Upper lobe of left lung (tissue), 6 donors: Measurements from ENCODE around the gene MRPS18A. TPM values are rescaled to one million over a fixed set of nuclear protein-coding genes. Genes with fewer than 3 reads are reported as not detected.

Experiments
- ATAC-seq, 2 donors: fragments of 200-7000 bp; cut with Tn5 transposase; one replicate each; pipeline ENCODE4 v1.9.1; 2022; ENCODE audit warnings: mild to moderate bottlenecking in 2 of 2, moderate library complexity in 2 of 2; ENCODE audit not compliant: low FRiP score in 2 of 2
- DNase-seq, 2 donors: peaks; one replicate each; pipeline ENCODE4 v3.0.0-alpha.2; 2019 to 2020
- H3K27ac ChIP-seq, 4 donors: fragments of 200-600 bp; sonication (generic); one replicate each; pipeline ENCODE4 v1.5.1; 2016 to 2019
- H3K27me3 ChIP-seq, 4 donors: fragments of 200-600 bp; sonication (generic); one replicate each; pipeline ENCODE4 v1.5.1; 2017 to 2019
- H3K36me3 ChIP-seq, 4 donors: fragments of 200-600 bp; sonication (generic); one replicate each; pipeline ENCODE4 v1.5.1; 2016 to 2019
- H3K4me1 ChIP-seq, 4 donors: fragments of 200-600 bp; sonication (generic); one replicate each; pipeline ENCODE4 v1.5.1; 2018 to 2019
- H3K4me3 ChIP-seq, 4 donors: fragments of 200-600 bp; sonication (generic); one replicate each; pipeline ENCODE4 v1.5.1; 2017 to 2019; ENCODE audit warnings: mild to moderate bottlenecking in 2 of 4, moderate library complexity in 1 of 4
- H3K9me3 ChIP-seq, 4 donors: fragments of 200-600 bp; sonication (generic); one replicate each; pipeline ENCODE4 v1.5.1; 2018 to 2019
- EP300 ChIP-seq, 4 donors: sonication (generic); formaldehyde crosslinking; IDR thresholded peaks; one replicate each; pipeline ENCODE4 v1.5.1; 2017; ENCODE audit warnings: antibody characterized with exemption in 4 of 4, control low read depth in 2 of 4
- POLR2A ChIP-seq, 4 donors: fragments of 450-650 bp; IDR thresholded peaks; one replicate each; pipeline ENCODE4 v1.5.1; 2016 to 2017; ENCODE audit warnings: antibody characterized with exemption in 4 of 4, mild to moderate bottlenecking in 2 of 4
- POLR2AphosphoS5 ChIP-seq, 2 donors: sonication (generic); formaldehyde crosslinking; IDR thresholded peaks; one replicate each; pipeline ENCODE4 v1.5.1; 2017; ENCODE audit warnings: antibody characterized with exemption in 2 of 2
- WGBS, 2 donors: methylation state at CpG; one replicate each; pipeline ENCODE4 v1.1.5; 2017 to 2018; 5-methylcytosine and 5-hydroxymethylcytosine counted together
- total RNA-seq, 6 donors: library from RNA; depleted of rRNA in 4 of 6; stranded (reverse); fragments of >200 nt in 4 of 6; gene quantifications; one replicate each; pipeline versions ENCODE4 v1.1.0 to v1.2.1, GENCODE V29; 2016 to 2021
- TF ChIP-seq, protein P1 (sequence below), 6 experiments: fragments of 450-650 bp in 4 of 6; fragments of 200-600 bp in 2 of 6; sonication (generic) in 2 of 6; IDR thresholded peaks; one replicate each; pipeline ENCODE4 v1.5.1; 2016 to 2019; ENCODE audit warnings: antibody characterized with exemption in 6 of 6
- donor health status: DM: no; HTN: no; CAD: no; lungs with moderate emphysema.
- donor health status: DM: no; HTN: yes; CAD: no; lungs with severe emphysema.

The MRPS18A gene
- total RNA-seq, result 10 to 100 TPM; 21.0 to 45.6 (median 33.4) TPM

DNA sequence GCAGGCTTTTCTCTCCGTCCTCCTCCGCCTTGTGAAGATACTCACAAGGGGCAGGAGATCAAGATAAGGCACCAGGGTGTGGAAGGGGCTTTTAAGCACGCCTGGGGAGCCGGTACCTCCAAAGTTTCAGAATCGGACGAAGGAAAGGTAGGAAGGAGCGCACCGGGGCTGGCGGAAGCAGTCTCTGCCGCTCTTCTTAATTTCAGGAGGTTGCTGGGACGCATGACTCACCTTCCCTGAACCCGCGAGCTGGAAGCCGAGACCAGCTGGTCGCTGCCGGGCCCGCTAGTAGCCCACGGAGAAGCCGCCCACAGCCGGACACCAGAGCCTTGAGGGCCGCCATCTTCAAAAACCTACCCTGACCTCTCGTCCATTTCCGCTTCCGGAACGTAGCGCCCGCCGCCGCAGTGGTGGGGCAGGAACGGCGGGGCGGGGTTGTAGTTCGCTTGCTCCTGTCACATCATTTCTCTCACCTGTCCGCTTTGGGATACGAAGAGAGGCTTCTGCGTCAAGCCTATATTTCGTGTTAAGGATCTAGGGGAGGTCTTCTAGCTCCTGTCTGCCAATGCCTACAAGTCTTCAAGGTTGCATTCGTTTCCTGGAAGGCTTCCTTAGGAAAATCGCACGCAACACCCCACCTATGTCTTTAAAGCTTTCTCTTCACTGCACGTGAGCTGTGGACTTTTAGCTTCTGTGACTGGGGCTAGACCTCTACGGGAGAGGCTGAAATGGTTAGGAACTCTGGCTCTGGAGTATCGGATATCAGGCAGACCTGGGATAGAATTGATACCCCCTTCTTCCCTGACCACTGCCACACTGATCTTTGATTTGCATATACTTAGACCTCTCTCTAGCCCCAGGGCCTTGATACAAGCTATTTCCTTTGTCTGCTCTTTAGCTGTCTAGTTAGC lies at the start of gene MRPS18A:
MRPS18A (minus strand) TSS at position 355 of the 911 bp plus-strand sequence; CDS start at position 343, 12 bp downstream.
- H3K27me3 ChIP-seq, result no peaks in the 10 kb centered on the region
- no peaks in the 10 kb centered on the region for H3K9me3 ChIP-seq
- peak; percentile 89 to 94 for DNase-seq
- TF ChIP-seq POLR2AphosphoS5 (IDR thresholded peaks at IDR 0.05), result peak; percentile 75 to 82
- TF ChIP-seq EP300 (IDR thresholded peaks at IDR 0.05), result peak in 1 of 4 donors; percentile 3
- TF ChIP-seq POLR2A (IDR thresholded peaks at IDR 0.05), result peak in 3 of 4 donors; percentile 19 to 67 (median 24)
- TF ChIP-seq, protein P1, sequence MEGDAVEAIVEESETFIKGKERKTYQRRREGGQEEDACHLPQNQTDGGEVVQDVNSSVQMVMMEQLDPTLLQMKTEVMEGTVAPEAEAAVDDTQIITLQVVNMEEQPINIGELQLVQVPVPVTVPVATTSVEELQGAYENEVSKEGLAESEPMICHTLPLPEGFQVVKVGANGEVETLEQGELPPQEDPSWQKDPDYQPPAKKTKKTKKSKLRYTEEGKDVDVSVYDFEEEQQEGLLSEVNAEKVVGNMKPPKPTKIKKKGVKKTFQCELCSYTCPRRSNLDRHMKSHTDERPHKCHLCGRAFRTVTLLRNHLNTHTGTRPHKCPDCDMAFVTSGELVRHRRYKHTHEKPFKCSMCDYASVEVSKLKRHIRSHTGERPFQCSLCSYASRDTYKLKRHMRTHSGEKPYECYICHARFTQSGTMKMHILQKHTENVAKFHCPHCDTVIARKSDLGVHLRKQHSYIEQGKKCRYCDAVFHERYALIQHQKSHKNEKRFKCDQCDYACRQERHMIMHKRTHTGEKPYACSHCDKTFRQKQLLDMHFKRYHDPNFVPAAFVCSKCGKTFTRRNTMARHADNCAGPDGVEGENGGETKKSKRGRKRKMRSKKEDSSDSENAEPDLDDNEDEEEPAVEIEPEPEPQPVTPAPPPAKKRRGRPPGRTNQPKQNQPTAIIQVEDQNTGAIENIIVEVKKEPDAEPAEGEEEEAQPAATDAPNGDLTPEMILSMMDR (IDR thresholded peaks at IDR 0.05), result peak in 1 of 6 experiments; percentile 10
- peak; percentile 93 to 96 for ATAC-seq
- peak within 1 kb of the TSS; percentile 81 to 92 (median 84) for H3K27ac ChIP-seq
- peaks cover 29 to 39% (median 36%) of the 10 kb centered on the region in 4 donors for H3K4me1 ChIP-seq
- peaks cover 0 to 3% (median 0%) of the 10 kb centered on the region in 4 donors for H3K36me3 ChIP-seq
- 2 to 4% methylated on average over 19 to 43 of the region's 43 CpGs for WGBS, 2 donors
- H3K4me3 ChIP-seq, result peak within 1 kb of the TSS; percentile 83 to 97 (median 88)

DNA sequence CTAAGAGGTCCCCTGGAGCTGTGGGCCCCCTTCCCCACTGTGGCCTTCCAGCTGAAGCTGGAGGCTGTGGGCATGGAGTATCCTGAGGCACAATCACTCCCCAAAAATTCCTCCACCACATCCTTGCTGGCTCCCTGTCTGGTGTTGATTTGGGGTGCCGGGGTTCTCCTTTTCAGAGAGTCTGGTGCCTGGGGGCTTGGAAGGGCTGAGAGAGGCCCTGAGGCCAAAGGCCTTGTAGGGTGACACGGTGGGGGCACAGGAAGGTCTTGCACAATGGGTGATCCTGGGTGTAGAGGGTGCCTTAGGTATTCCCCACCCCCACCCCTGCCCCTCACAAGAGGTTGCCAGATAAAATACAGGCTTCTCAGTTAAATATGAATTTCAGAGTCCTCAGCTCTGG lies 49.3 kb upstream of the MRPS18A start:
- Histone ChIP-seq H3K27me3 (no peaks in the 10 kb centered on the region), H3K4me3 (no peak overlapping the region), H3K4me1 (peaks cover 0 to 8% (median 2%) of the 10 kb centered on the region in 4 donors), H3K36me3 (no peaks in the 10 kb centered on the region), H3K27ac (no peak overlapping the region), H3K9me3 (no peaks in the 10 kb centered on the region)
- TF ChIP-seq POLR2A (IDR thresholded peaks at IDR 0.05) (no peak), POLR2AphosphoS5 (IDR thresholded peaks at IDR 0.05) (no peak), EP300 (IDR thresholded peaks at IDR 0.05) (no peak)
- TF ChIP-seq, protein P1 (IDR thresholded peaks at IDR 0.05), result no peak
- WGBS, 2 donors, result 77 to 85% methylated on average over 2 of the region's 2 CpGs
- DNase-seq (no peak), ATAC-seq (no peak)

DNA sequence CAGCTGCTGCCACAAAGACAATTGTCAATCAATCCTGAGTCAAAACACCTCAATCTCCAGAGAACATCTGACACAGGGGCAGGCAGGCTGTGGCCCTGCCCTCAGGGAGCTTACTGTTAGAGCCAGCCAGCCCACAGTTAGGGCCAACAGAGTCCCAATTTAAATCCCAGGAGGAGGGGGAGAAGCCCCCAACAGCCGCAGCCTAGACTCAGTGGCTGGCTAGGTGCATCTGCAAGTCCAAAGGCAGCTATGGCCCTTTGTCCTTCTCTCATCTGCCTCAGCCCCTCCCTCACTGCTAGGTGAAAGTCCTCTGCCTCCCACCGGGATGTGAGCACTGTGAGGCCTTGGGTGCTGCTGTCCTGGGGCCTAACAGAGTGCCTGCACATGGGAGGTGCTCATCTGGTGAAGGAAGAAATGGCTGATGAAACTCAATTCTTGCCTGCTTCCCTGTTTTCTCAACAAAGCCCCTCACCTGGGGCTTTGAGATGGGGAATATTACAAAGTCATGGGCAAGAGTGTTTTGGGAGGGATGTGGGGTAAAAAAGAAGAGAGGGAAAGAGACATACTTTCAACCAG lies 48.7 kb upstream of the MRPS18A start:
- Histone ChIP-seq H3K4me1 (peaks cover 0 to 4% (median 0%) of the 10 kb centered on the region in 4 donors), H3K4me3 (no peak overlapping the region), H3K9me3 (peaks cover 0 to 4% (median under 1%) of the 10 kb centered on the region in 4 donors), H3K36me3 (no peaks in the 10 kb centered on the region), H3K27me3 (no peaks in the 10 kb centered on the region), H3K27ac (no peak overlapping the region)
- ATAC-seq, result no peak
- DNase-seq, result peak in 1 of 2 donors; percentile 13
- TF ChIP-seq, protein P1 (IDR thresholded peaks at IDR 0.05), result no peak
- TF ChIP-seq POLR2AphosphoS5 (IDR thresholded peaks at IDR 0.05) (no peak), EP300 (IDR thresholded peaks at IDR 0.05) (no peak), POLR2A (IDR thresholded peaks at IDR 0.05) (no peak)
- 97 to 100% methylated on average over 1 to 2 of the region's 2 CpGs for WGBS, 2 donors

DNA sequence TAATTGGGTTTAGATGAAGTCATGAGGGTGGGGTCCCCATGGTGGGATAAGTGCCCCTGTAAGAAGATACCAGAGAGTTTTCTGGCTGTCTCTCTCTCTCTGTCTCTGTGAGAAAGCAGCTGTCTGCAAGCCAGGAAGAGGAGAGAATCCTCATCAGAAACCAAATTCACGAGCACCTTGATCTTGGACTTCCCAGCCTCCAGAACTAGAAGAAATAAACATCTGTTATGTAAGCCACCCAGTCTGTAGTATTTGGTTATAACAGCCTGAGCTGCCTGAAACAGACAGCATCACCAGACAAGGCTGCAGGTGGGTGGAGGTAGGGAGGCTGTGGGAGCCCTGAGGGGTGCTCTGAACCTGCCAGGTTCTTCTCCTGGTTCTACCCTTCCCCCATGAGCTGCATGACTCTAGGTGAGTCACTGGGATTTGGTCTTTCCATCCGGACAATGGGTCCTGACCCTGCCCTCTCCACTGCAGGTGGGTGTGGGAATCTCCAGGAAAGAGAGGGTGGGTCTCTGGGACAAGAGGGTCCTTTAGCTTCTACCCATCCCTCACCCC lies 48.1 kb upstream of the MRPS18A start:
- Histone ChIP-seq H3K27ac (no peak overlapping the region), H3K4me3 (no peak overlapping the region), H3K9me3 (peaks cover under 1 to 10% (median 5%) of the 10 kb centered on the region in 4 donors), H3K27me3 (no peaks in the 10 kb centered on the region), H3K4me1 (no peaks in the 10 kb centered on the region), H3K36me3 (no peaks in the 10 kb centered on the region)
- no peak for ATAC-seq
- TF ChIP-seq EP300 (IDR thresholded peaks at IDR 0.05), result no peak
- TF ChIP-seq, protein P1 (IDR thresholded peaks at IDR 0.05), result no peak
- TF ChIP-seq POLR2A (IDR thresholded peaks at IDR 0.05), result no peak
- TF ChIP-seq POLR2AphosphoS5 (IDR thresholded peaks at IDR 0.05), result no peak
- 83 to 100% methylated on average over 2 of the region's 2 CpGs for WGBS, 2 donors
- no peak for DNase-seq
